ENCODE results near the gene PRR36. TPM values are rescaled to one million over a fixed set of nuclear protein-coding genes. Genes with fewer than 3 reads are reported as not detected.

Gene PRR36
- total RNA-seq, 6 donors from 2014 or later, result 0.46 to 9.4 (median 2.7) TPM

DNA sequence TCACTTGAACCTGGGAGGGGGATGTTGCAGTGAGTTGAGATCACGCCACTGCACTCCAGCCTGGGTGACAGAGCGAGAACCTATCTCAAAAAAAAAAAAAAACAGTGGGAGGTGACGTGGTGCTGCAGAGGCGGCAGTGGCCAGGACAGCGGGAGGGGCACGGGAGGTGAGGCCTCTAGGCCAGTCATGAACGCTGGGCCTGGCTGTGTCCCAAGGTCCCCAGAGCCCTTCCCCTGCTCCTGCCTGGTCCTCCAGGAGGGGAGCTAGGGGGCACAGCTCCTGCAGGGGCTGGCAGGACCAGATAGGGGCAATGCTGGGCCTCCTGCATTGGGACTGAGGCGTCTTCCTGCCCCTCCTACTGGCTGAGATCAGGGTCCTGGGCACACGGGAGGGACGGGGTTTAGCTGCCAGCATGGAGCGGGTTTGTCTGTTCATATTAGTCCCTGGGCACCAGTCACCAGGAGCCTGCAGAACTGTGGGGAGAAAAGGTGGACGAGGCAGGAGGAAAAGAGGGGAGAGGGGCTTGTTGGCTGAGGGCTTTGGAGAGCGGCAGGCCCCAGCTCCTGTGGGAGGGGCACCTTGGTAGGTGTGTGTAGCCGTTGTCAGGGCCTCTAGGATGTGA lies 34.0 kb upstream of the PRR36 start:
- Histone ChIP-seq H3K4me3 (no peak overlapping the region), H3K27me3 (no peaks in the 10 kb centered on the region), H3K36me3 (peaks cover 26 to 60% (median 53%) of the 10 kb centered on the region in 4 donors), H3K4me1 (peaks cover 19 to 33% (median 24%) of the 10 kb centered on the region in 4 donors), H3K9me3 (no peaks in the 10 kb centered on the region), H3K27ac (no peak overlapping the region)
- DNase-seq, result peak in 1 of 2 donors; percentile 50
- 88 to 89% methylated on average over 10 to 14 of the region's 14 CpGs for WGBS, 2 donors
- TF ChIP-seq EP300 (IDR thresholded peaks at IDR 0.05), result no peak
- TF ChIP-seq POLR2A (IDR thresholded peaks at IDR 0.05), result no peak
- no peak for TF ChIP-seq CTCF (IDR thresholded peaks at IDR 0.05)
- no peak for TF ChIP-seq POLR2AphosphoS5 (IDR thresholded peaks at IDR 0.05)
- ATAC-seq (ENCODE audit: low FRiP score in 2 of 2), result no peak

GRCh38 chr19:7907544-7907943 lies 33.4 kb upstream of the PRR36 start:
- no peak overlapping the region for H3K27ac ChIP-seq
- peaks cover 23 to 54% (median 46%) of the 10 kb centered on the region in 4 donors for H3K36me3 ChIP-seq
- WGBS, 2 donors, result 86 to 95% methylated on average over 11 of the region's 11 CpGs
- no peak overlapping the region for H3K4me3 ChIP-seq
- peaks cover 26 to 39% (median 30%) of the 10 kb centered on the region in 4 donors for H3K4me1 ChIP-seq
- no peaks in the 10 kb centered on the region for H3K9me3 ChIP-seq
- peak in 1 of 2 donors; percentile 53 for DNase-seq
- TF ChIP-seq POLR2AphosphoS5 (IDR thresholded peaks at IDR 0.05) (no peak), POLR2A (IDR thresholded peaks at IDR 0.05) (no peak), EP300 (IDR thresholded peaks at IDR 0.05) (no peak), CTCF (IDR thresholded peaks at IDR 0.05) (no peak)
- H3K27me3 ChIP-seq, result no peaks in the 10 kb centered on the region
- ATAC-seq (ENCODE audit: low FRiP score in 2 of 2), result no peak

DNA sequence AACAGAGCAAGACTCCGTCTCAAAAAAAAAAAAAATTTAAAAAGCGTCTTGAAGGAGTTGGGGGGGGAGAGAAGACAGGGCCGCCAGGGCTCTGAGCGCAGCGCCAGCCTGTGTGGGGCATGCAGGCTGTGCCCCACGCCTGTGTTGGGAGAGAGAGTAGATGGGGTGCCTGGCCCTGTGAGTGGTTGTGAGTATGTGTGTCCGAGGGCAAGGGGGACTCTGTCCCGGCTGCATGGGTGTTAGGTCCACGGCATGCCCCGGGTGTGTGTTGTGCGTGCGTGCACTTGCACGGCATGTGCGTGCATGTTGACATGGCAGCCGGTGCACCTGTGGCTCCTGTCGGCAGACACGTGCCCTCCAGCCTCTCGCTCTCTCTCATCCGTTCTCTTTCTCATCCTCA lies 32.9 kb upstream of the PRR36 start:
- Histone ChIP-seq H3K9me3 (no peaks in the 10 kb centered on the region), H3K4me1 (peaks cover 30 to 43% (median 33%) of the 10 kb centered on the region in 4 donors), H3K4me3 (no peak overlapping the region), H3K36me3 (peaks cover 19 to 49% (median 42%) of the 10 kb centered on the region in 4 donors), H3K27me3 (no peaks in the 10 kb centered on the region), H3K27ac (no peak overlapping the region)
- ATAC-seq (ENCODE audit: low FRiP score in 2 of 2) (no peak), DNase-seq (peak in 1 of 2 donors; percentile 61)
- TF ChIP-seq POLR2AphosphoS5 (IDR thresholded peaks at IDR 0.05) (no peak), EP300 (IDR thresholded peaks at IDR 0.05) (no peak), CTCF (IDR thresholded peaks at IDR 0.05) (no peak), POLR2A (IDR thresholded peaks at IDR 0.05) (no peak)
- 90 to 92% methylated on average over 19 of the region's 19 CpGs for WGBS, 2 donors

DNA sequence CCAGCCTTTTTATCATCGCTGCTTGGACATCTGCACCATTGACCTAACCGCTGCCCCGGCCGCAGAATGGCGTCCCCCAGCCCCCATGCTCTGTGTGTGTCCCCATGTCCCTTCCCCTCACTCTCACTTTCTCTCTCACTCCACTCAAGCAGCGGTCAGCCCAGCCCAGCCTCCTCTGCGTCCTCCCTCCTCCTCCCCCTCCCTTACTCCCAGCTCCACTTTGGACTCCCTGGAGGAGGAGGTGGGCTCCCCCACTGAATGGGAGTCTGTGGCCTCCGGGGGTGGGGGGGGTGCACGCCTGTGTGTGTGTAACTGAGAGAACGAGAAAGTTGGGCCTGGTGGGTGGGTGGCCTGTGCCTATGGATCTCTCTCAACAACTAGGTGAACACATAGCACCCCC lies 31.7 kb upstream of the PRR36 start:
- DNase-seq (peak in 1 of 2 donors; percentile 60), ATAC-seq (ENCODE audit: low FRiP score in 2 of 2) (no peak)
- Histone ChIP-seq H3K36me3 (peaks cover 8 to 37% (median 30%) of the 10 kb centered on the region in 4 donors), H3K9me3 (no peaks in the 10 kb centered on the region), H3K27me3 (no peaks in the 10 kb centered on the region), H3K4me3 (no peak overlapping the region), H3K27ac (no peak overlapping the region), H3K4me1 (peaks cover 31 to 44% (median 33%) of the 10 kb centered on the region in 4 donors)
- WGBS, 2 donors, result 86 to 87% methylated on average over 10 of the region's 10 CpGs
- TF ChIP-seq CTCF (IDR thresholded peaks at IDR 0.05) (no peak), POLR2AphosphoS5 (IDR thresholded peaks at IDR 0.05) (no peak), EP300 (IDR thresholded peaks at IDR 0.05) (no peak), POLR2A (IDR thresholded peaks at IDR 0.05) (no peak)

DNA sequence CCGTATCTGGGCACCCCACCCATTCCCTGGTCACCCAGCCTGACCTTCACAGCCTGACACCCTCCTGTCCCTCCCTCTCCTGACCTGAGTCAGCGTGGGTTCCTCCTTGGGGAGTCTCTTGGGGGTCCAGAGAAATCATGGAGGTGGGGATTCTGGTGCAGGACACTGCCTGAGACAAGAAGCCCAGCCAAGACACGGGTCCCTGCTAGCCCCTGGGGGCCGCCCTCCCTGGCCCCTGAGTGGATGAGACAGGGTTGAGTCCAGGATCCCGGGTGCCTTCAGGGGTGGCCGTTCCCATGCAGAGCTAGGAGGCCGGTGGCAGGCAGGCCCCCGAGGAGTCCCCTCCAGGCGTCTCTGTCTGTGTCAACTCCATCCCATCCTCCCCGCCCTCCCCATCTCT lies 31.1 kb upstream of the PRR36 start:
- ATAC-seq (ENCODE audit: low FRiP score in 2 of 2), result no peak
- no peak for TF ChIP-seq EP300 (IDR thresholded peaks at IDR 0.05)
- no peak for TF ChIP-seq POLR2AphosphoS5 (IDR thresholded peaks at IDR 0.05)
- TF ChIP-seq POLR2A (IDR thresholded peaks at IDR 0.05), result no peak
- no peak for TF ChIP-seq CTCF (IDR thresholded peaks at IDR 0.05)
- peak overlapping the region in 2 of 4 donors; percentile 71 to 99 for H3K4me3 ChIP-seq
- 69 to 79% methylated on average over 8 to 10 of the region's 10 CpGs for WGBS, 2 donors
- no peaks in the 10 kb centered on the region for H3K27me3 ChIP-seq
- H3K4me1 ChIP-seq, result peaks cover 31 to 44% (median 33%) of the 10 kb centered on the region in 4 donors
- H3K27ac ChIP-seq, result no peak overlapping the region
- DNase-seq, result peak in 1 of 2 donors; percentile 66
- H3K36me3 ChIP-seq, result peaks cover 3 to 31% (median 24%) of the 10 kb centered on the region in 4 donors
- no peaks in the 10 kb centered on the region for H3K9me3 ChIP-seq
